Left lobe of liver (tissue), 2 donors: ENCODE results near the gene PKN3. TPM values are rescaled to one million over a fixed set of nuclear protein-coding genes. Genes with fewer than 3 reads are reported as not detected.
"Not testable (repeated sequence)": the region's sequence is repeated elsewhere in the genome, so short reads cannot be mapped to it uniquely, and the experiment has no call there.

Experiments used
- ATAC-seq: fragments of 200-7000 bp; cut with Tn5 transposase; one replicate; pipeline ENCODE4 v1.9.1; 2020; ENCODE audit warnings: mild to moderate bottlenecking, moderate library complexity
- DNase-seq: peaks from one replicate; pipeline ENCODE4 v3.0.0-alpha.2; 2020; ENCODE audit warnings: low spot score
- total RNA-seq: library from RNA; stranded (reverse); gene quantifications from one replicate; pipeline ENCODE4 v1.2.1, GENCODE V29; 2021
- donor health status: DM: no; HTN: no; CAD: no; lungs with moderate emphysema.
- donor health status: DM: no; HTN: yes; CAD: no.

The PKN3 gene
- total RNA-seq, 1 donor from 2014 or later = 7.6 TPM

DNA sequence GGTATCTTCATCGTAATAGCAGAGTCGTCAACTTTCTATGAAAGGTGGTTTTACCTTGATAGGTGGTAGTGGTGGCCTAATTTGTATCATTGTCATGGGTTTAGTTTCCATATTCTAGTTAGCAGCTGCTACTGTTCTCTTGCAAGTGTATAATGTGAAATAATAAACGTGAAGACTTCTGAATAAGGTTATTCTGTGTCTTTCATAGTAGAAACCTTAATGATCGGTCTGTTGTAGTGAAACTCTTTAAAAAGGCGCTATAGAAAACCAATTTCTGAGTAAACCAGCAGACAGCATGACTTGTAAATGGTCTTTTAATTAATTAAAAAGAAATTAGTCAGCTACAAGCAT, 11.6 kb upstream of the PKN3 start:
- no peak for ATAC-seq

DNA sequence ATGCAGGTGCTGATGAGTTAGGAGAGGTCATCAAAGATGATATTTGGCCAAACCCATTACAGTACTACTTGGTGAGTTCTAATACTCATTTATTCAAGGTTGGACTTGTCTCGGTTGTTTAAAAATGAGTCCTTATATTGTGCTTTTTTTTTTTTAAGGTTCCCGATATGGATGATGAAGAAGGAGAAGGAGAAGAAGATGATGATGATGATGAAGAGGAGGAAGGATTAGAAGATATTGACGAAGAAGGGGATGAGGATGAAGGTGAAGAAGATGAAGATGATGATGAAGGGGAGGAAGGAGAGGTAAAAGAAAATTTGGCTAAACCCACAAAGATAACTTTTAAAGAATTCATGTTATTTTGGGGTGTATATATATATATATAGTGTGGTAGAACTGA, 8.6 kb upstream of the PKN3 start:
- not testable (repeated sequence) for ATAC-seq

More for the DNA sequence above, 11.6 kb upstream of the PKN3 start:
- DNase-seq = no peak

DNA sequence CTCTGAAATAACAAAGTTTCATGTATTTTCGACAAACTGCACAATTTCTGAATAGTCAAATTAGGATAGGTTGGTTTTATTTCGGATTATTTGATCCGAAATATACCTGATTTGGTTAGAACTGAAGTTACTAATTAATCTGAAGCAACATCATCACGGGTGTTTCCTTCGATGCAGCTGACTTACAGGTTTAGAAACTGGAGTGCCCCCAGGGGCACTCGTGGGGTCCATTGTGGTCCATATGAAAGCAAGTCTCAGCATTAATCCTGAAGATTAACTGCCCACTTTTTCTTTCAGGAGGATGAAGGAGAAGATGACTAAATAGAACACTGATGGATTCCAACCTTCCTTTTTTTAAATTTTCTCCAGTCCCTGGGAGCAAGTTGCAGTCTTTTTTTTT, 8.0 kb upstream of the PKN3 start:
- ATAC-seq = no peak
- DNase-seq = no peak

More for the DNA sequence above, 8.6 kb upstream of the PKN3 start:
- not testable (repeated sequence) for DNase-seq

DNA sequence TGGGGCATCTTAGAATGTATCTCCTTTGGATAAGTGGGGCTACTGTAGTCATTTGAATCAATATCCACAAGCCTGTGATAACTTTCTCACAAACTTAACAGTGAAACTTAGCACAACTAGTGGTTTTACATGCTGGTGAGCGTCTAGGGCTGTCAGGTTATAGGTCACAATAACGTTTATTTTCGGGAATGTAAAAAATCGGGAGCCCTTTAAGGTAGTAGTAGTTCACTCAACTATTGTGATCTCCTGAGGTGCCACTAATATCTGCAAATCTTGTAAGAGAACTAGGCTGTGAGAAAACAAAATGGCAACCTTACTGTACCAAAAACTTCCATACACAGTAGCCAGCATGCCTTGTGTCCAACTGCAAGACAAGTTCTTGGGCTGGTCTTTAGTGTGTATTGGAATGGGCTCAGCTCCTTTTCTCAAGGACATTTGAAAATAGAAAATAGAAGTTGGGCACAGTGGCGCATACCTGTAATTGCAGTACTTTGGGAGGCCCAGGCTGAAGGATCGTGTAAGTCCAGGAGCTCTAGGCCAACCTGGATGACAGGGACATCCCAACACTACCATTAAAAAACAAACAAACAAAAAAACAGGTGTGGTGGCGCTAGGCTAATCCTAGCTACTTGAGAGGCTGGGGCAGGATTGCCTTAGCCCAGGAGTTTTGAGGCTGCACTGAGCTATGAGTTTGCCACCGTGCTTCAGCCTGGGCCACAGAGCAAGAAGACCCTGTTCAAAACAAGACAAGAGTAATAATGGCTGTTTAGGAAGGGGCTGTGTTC, 5.2 kb upstream of the PKN3 start:
- no peak for ATAC-seq

DNA sequence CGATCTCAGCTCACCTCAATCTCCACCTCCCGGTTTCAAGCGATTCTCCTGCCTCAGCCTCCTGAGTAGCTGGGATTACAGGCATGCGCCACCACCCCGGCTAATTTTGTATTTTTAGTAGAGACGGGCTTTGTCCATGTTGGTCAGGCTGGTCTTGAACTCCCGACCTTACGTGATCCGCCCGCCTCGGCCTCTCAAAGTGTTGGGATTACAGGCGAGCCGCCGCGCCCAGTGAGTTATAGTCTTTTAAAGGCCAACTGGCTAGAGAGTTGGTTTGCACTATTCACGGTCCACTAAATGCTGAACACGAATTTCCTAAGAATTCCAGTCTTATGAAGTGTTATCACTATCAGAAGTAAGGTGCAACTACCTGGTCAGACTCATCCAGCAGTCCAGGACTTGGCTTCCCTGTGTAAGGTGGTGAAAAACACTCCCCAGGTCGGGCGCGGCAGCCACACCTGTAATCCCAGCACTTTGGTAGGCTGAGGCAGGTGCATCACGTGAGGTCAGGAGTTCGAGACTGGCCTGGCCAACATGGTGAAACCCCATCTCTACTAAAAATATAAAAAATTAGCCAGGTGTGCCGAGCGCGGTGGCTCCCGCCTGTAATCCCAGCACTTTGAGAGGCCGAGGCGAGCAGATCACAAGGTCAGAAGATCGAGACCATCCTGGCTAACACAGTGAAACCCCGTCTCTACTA, 3.1 kb upstream of the PKN3 start:
- ATAC-seq, DNase-seq: not testable (repeated sequence)

More for the DNA sequence above, 5.2 kb upstream of the PKN3 start:
- DNase-seq = no peak

DNA sequence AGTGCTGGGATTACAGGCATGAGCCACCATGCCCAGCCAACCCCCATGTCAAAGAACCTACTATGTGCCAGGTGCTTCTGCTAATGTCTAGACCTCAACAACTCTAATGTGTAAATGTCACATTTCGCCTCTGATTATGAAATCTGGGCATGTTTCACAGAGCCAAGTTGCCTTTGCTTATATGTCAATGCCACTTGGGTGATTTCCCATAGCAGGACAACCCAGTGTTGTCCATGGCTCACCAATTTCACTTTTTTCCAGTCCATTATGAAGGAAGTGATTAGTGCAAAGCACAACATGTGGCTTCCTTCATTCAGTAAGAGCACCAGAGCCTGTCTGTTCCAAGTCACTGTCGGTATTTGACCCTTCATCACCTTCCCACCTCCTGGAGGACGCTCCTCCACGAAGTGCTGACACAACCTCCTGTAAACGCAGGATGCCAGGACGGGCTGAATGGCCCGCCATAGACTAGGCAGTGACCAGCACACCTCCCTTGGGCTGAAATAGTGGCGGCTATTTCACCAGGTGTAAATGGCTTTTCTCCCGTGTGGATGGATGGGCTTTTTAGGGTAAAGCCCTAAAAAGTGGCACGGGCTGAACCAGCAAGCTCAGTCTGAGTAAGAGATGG, 962 bp upstream of the PKN3 start:
- DNase-seq (no peak), ATAC-seq (no peak)

DNA sequence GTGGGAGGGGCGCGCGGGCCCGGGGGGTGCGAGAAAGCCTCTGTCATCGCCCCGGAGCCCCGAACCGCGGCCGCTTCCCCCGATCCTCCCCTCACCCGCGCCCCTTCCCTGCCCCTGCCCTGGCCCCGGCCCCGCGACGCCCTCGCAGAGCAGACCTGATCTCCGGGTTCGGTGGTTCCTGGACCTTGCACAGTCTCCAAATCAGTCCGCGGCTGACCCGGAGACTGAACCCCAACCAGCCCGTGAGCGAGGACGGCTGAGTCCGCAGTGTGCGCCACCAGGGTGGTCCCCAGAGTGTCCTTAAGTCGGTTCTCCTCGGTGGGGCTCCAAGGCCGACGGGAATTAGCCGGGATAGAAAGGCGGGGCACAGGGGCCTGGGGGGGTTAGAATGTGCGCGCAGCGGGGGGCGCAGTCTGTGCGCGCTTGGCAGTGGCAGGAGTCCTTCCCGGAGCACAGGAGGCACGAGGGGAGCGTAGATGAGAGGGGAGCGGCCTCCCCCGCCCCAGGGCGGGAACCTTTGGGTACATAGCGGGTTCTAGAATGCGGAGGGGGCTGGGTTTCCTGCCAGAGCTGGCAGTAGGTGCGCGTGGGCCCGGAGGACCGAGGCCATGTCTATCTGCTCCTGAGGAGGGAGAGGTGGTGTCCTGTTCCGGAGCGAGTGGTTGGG, 779 bp downstream of the PKN3 start:
- DNase-seq (no peak), ATAC-seq (peak; percentile 42)

DNA sequence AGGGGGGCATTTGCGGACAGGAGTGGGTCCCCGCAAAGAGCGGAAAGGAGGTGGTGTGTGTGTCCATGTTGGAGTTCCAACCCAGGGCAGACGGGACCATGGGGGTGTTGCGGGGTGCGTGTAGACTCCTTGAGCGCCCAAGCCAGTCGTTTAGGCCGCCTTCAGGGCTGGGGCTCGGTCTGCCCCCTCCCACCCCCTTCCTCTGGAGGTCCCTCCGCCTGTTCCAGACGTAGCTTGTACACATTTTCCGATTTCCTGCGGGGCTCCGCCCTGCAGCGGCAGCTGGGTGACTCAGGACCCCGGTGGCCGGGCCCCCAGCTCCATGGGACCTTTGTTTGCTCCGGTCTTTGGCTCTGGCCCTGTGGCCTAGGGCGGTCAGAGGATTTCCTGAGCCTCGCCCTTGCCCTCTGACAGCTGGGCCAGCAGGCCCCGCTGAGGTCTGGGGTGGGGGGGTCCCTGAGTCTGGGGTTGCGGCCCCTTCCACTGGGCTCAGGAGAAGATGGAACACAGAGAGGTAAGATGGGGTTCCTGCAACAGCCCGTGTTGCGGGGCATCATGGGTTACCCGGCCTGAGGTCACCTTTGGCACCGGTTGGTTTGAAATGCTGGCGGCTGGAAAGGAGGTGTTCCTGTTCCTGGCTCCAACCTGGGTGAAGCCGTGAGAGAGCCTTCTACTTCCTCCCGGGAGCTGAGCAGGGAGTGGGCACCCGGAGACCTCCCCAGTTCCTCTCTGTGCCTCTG, 1.5 kb downstream of the PKN3 start:
- peak; percentile 71 for DNase-seq

DNA sequence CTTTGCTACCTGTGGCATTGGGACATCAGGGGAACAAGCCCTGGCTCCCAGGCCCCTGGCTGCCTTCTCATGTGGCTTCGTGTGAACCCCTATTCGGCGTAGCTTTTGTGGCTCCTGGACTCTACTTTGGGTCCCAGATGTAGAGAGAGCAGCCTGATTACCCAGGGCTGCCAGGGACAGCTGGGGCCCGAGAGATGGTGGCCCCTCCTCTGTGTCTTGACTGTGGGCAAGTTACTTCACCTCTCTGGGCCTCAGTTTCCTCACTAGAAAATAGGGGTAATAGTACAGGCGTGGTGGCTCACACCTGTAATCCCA, 2.0 kb downstream of the PKN3 start:
- DNase-seq = no peak
- ATAC-seq = no peak

More for the DNA sequence above, 1.5 kb downstream of the PKN3 start:
- peak; percentile 58 for ATAC-seq

DNA sequence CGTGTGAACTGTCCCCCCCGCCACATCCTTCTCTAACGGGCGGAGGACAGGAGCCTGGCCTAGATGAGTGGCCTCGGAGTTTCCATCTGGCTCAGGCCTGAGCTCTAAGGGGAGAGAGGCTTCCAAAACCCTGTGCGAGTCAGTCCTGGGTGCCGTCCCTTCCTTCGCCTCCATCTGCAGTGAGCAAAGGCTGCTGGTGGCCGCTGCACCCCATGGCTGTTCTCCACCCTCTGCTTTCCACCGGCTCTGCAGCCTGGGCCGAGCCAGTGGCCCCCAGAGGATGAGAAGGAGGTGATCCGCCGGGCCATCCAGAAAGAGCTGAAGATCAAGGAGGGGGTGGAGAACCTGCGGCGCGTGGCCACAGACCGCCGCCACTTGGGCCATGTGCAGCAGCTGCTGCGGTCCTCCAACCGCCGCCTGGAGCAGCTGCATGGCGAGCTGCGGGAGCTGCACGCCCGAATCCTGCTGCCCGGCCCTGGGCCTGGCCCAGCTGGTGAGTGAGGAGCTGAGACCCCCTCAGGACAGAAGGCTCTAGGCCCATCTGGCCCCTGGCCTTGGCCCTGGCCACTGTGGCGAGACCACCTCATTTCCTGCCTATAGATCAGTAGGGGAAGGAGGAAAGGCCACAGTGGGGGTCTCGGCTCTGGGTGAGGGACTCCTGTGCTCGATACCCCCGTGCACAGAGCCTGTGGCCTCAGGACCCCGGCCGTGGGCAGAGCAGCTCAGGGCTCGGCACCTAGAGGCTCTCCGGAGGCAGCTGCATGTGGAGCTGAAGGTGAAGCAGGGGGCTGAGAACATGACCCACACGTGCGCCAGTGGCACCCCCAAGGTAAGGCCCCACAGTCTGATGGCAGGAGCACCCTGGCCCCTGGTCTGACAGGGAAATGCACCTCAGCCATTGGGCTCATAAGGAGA, 3.0 kb downstream of the PKN3 start:
- no peak for DNase-seq
- ATAC-seq = no peak

DNA sequence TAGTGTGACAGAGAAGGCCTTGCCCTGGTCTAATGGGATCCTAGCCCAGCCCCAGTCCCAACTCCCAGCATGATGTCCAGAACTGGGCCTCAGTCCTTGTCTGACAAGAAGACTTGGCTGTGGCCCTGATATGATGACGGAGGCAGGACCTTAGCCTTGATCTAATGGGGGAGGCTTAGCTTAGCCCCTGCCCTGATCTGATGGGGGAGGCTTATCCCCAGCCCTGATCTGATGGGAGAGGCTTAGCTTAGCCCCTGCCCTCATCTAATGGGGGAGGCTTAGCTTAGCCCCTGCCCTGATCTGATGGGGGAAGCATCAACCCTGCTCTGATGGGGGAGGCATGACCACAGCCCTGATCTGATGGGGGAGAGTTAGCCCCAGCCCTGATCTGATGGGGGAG, 3.7 kb downstream of the PKN3 start:
- DNase-seq (no peak), ATAC-seq (no peak)

DNA sequence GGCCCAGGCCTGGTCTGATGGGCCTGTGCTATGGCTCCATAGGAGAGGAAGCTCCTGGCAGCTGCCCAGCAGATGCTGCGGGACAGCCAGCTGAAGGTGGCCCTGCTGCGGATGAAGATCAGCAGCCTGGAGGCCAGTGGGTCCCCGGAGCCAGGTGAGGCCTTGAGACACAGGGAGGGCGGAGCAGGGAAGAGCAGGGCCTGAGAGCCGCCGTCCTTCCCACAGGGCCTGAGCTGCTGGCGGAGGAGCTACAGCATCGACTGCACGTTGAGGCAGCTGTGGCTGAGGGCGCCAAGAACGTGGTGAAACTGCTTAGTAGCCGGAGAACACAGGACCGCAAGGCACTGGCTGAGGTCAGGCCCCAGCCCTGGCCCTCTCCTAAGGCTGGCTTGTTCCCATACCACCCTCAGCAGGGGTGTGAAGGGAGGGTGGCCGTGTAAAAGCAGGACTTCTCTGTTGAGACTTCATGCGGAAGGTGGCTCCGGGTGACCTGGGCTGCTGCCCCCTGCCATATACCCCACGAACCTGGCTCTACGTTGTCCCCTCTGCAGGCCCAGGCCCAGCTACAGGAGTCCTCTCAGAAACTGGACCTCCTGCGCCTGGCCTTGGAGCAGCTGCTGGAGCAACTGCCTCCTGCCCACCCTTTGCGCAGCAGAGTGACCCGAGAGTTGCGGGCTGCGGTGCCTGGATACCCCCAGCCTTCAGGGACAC, 4.5 kb downstream of the PKN3 start:
- DNase-seq (no peak), ATAC-seq (no peak)

DNA sequence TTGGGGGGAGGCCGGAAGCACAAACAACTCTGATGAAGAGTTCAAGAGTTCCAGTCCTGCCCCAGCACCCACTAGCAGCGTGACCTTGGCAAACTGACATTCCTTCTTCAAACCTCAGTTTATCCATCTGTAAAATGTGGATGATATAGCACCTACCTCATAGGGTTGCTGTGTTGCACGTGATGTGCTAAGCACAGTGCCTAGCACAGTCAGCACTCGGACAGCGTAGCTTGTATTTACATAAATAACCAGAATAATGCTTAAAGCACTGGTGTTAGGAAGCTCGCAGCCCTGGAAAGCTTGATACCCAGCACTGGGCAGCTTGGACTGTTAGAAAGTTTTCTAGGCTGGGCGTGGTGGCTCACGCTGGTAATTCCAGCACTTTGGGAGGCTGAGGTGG, 5.1 kb downstream of the PKN3 start:
- ATAC-seq (no peak), DNase-seq (no peak)

DNA sequence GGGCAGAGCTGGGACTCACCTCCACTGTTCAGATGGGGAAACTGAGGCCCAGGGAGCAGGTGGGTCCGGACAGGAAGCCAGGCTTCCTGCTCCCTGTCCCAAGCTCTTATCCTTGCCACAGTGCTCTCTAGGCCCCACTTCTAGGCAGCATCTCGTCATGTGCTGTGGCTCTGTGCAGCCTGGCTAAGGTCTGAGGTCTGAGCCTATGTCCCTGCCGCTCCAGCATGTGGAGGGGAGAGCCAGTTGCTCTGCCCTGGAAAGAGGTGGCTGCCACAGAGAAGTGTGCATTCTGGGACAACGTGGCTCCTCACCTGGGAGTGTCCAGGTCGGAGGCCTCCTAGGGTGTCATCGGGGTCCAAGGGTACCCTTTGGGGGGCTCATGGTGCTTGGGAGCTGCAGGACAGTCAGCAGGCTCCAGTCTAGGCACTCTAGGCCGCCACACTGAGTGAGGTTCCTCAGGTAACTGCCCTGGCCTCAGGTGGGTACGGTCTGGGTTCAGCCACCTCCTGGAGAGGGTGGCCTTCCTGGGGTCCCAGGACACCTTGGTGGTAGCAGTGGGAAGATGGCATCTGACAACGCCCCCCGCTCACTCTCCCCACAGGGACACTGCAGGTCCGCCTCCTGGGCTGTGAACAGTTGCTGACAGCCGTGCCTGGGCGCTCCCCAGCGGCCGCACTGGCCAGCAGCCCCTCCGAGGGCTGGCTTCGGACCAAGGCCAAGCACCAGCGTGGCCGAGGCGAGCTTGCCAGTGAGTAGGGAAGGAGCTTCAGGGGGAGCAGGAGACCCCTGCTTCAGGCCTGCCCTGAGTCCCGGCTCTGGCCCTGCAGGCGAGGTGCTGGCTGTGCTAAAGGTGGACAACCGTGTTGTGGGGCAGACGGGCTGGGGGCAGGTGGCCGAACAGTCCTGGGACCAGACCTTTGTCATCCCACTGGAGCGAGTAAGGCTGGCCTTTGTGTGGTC, 10.4 kb downstream of the PKN3 start:
- DNase-seq (no peak), ATAC-seq (no peak)

DNA sequence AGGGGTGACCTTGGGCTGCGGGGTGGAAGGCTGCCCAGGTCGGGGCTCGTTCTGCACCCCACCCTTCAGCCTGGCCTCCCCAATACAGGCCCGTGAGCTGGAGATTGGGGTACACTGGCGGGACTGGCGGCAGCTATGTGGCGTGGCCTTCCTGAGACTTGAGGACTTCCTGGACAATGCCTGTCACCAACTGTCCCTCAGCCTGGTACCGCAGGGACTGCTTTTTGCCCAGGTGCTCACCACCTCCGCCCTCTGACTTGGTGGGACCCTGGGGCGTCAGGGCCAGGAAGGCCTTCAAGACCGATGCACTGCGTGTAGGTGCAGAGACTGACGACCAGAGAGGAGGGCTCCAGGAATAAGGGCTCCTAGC, 11.1 kb downstream of the PKN3 start:
- ATAC-seq (no peak), DNase-seq (no peak)

DNA sequence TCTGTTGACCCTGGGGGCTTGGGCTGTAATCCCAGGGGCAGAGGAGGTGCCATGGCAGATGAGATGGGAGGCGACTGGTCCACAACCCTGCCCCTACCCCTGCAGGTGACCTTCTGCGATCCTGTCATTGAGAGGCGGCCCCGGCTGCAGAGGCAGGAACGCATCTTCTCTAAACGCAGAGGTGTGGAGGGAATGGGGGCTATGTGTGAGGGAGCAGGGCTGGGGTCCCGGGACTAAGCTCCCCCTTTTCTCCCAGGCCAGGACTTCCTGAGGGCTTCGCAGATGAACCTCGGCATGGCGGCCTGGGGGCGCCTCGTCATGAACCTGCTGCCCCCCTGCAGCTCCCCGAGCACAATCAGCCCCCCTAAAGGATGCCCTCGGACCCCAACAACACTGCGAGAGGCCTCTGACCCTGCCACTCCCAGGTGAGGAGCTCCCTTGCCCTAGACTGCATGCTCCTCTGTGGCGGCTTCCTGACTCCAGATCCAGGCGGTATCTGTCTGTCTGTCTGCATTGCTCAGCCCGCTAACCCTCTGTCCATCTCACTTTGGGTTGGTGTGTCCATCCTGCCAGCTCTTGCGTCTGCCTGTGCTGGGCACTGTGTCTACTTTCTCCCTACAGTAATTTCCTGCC, 11.8 kb downstream of the PKN3 start:
- ATAC-seq (no peak), DNase-seq (no peak)

DNA sequence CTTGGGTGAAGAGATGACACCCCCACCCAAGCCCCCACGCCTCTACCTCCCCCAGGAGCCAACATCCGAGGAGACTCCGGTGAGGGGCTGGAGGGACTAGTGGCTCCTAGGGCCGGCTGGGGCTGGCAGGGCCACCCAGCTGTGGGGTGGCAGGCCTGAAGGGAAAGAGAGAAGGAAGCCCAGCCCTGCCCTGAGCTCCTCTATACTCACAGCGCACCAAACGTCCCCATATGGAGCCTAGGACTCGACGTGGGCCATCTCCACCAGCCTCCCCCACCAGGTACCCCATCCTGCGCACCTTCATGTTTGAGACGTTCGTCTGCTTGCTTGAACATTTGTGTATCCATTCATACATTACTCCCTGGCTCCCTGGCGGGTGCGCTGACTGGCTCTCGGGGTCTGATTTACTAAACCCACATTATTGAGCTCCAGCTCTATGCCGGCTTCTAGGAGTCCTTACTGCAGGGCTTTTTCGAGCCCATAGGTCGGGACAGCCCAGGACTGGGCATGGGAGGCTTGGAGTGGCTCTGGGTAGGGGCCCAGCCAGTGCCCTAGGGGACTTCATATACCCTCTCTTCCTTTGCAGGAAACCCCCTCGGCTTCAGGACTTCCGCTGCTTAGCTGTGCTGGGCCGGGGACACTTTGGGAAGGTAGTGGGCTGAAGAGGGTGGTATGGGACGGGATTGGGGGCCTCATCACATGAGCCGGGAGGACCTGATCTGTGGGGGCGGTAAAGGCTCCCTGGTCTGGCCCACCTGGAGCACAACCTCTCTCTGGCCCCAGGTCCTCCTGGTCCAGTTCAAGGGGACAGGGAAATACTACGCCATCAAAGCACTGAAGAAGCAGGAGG, 12.5 kb downstream of the PKN3 start:
- DNase-seq = no peak
- ATAC-seq = no peak
